ENCODE results near the gene PPARA.

GRCh38 chr22:46251816-46252380, 101.6 kb downstream of the PPARA start:
- TF ChIP-seq PHB2 (IDR thresholded peaks at IDR 0.05; ENCODE audit: low read depth) = no peak
- no peak for TF ChIP-seq CTCF (IDR thresholded peaks at IDR 0.05 in 2 of 3, conservative IDR thresholded peaks at IDR 0.05 in 1 of 3; ENCODE audit: insufficient read depth in 2 of 3, low read depth in 1 of 3, low read length in 3 of 3)

All from K562 (cell line).